Loucy (cell line): Measurements from ENCODE around the gene ZNF831.

Source experiments
- H2AFZ ChIP-seq: fragments of 200-600 bp; sonication (generic); 2 replicates; pipeline ENCODE4 v1.6.0; 2016; ENCODE audit warnings: antibody characterized with exemption, mild to moderate bottlenecking, low read length, moderate library complexity
- H3F3A ChIP-seq: fragments of 200-600 bp; 2 replicates; pipeline ENCODE4 v1.6.0; 2016; ENCODE audit warnings: antibody characterized with exemption, low read depth, mild to moderate bottlenecking
- H3K27me3 ChIP-seq: fragments of 200-600 bp; sonication (generic); 2 replicates; pipeline ENCODE4 v1.6.1; 2014; ENCODE audit warnings: low read length, mild to moderate bottlenecking; ENCODE audit not compliant: insufficient read depth, poor library complexity, severe bottlenecking
- H3K36me3 ChIP-seq: fragments of 200-600 bp; sonication (generic); 2 replicates; pipeline ENCODE4 v1.6.1; 2016; ENCODE audit warnings: low read length; ENCODE audit not compliant: insufficient read depth
- H3K4me1 ChIP-seq: fragments of 200-600 bp; sonication (generic); 2 replicates; pipeline ENCODE4 v1.5.1; 2014; ENCODE audit warnings: low read length, mild to moderate bottlenecking; ENCODE audit not compliant: insufficient read depth, poor library complexity, severe bottlenecking
- H3K4me2 ChIP-seq: fragments of 200-600 bp; sonication (generic); 2 replicates; pipeline ENCODE4 v1.6.0; 2014; ENCODE audit warnings: antibody characterized with exemption, low read length, low read depth, mild to moderate bottlenecking; ENCODE audit not compliant: poor library complexity, severe bottlenecking
- H3K4me3 ChIP-seq: fragments of 200-600 bp; sonication (generic); 2 replicates; pipeline ENCODE4 v1.5.1; 2014; ENCODE audit warnings: low read length, mild to moderate bottlenecking, mixed read lengths; ENCODE audit not compliant: poor library complexity, severe bottlenecking
- H3K79me2 ChIP-seq: fragments of 200-600 bp; sonication (generic); 2 replicates; pipeline ENCODE4 v1.6.1; 2014; ENCODE audit warnings: low read length; ENCODE audit not compliant: insufficient read depth
- H3K9ac ChIP-seq: fragments of 200-600 bp; sonication (generic); 2 replicates; pipeline ENCODE4 v1.6.0; 2014; ENCODE audit warnings: mild to moderate bottlenecking, low read depth, low read length, moderate library complexity; ENCODE audit not compliant: poor library complexity, severe bottlenecking
- H3K9me2 ChIP-seq: fragments of 200-600 bp; sonication (generic); replicated peaks from 2 replicates; pipeline ENCODE4 v1.6.1; 2016; ENCODE audit warnings: low read depth, low read length, mixed read lengths
- H3K9me3 ChIP-seq: fragments of 200-600 bp; sonication (generic); 2 replicates; pipeline ENCODE4 v1.6.1; 2014; ENCODE audit warnings: mild to moderate bottlenecking, antibody characterized with exemption, low read length, low read depth; ENCODE audit not compliant: insufficient read depth
- H4K20me1 ChIP-seq: fragments of 200-600 bp; sonication (generic); 2 replicates; pipeline ENCODE4 v1.6.0; 2014; ENCODE audit warnings: antibody characterized with exemption, low read length, mild to moderate bottlenecking; ENCODE audit not compliant: insufficient read depth, poor library complexity, severe bottlenecking
- CTCF ChIP-seq: fragments of 200-600 bp; sonication (generic); conservative IDR thresholded peaks from 2 replicates; pipeline ENCODE4 v1.5.1; 2014; ENCODE audit warnings: mild to moderate bottlenecking, antibody characterized with exemption, low read length
- EZH2phosphoT487 ChIP-seq: fragments of 200-600 bp; IDR thresholded peaks from 2 replicates; pipeline ENCODE4 v1.6.1; 2018; ENCODE audit warnings: antibody characterized with exemption, mild to moderate bottlenecking, moderate library complexity, borderline replicate concordance

ZNF831 gene

DNA sequence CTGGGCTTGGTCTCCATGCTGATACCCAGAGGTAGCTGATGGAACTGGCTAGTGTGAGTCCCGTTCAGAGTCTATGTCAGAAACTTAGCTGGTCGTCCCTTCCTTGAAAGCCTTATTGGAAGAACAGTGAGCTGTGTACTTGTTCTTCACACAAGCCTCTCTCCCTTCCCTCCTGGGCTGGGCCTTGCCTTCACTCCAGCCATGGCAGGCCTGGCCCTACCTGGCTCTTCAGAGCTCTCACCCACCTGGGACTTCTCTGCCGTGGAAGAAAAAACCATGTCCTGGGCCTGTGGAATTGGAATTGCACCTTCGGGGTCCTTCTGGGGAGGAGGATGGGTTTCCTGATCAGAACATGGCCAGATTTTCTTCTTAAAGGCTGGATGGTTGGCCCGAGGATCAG, 20.3 kb upstream of the ZNF831 start:
- no peak overlapping the region for H3K9ac ChIP-seq
- H3K9me2 ChIP-seq: no peaks in the 10 kb centered on the region
- H3K4me3 ChIP-seq: no peak overlapping the region
- H2AFZ ChIP-seq: no peak overlapping the region
- H3K4me1 ChIP-seq: no peaks in the 10 kb centered on the region
- no peaks in the 10 kb centered on the region for H4K20me1 ChIP-seq
- TF ChIP-seq EZH2phosphoT487 (no peak), CTCF (no peak)
- H3K9me3 ChIP-seq: no peaks in the 10 kb centered on the region
- no peaks in the 10 kb centered on the region for H3K79me2 ChIP-seq
- no peaks in the 10 kb centered on the region for H3K36me3 ChIP-seq
- H3K27me3 ChIP-seq: no peaks in the 10 kb centered on the region
- no peak overlapping the region for H3K4me2 ChIP-seq
- no peaks in the 10 kb centered on the region for H3F3A ChIP-seq

GRCh38 chr20:59144179-59144830, 19.3 kb upstream of the ZNF831 start:
- Histone ChIP-seq H3K4me2 (no peak overlapping the region), H3K27me3 (no peaks in the 10 kb centered on the region), H3K36me3 (no peaks in the 10 kb centered on the region), H3K9ac (no peak overlapping the region), H3K4me3 (no peak overlapping the region), H4K20me1 (no peaks in the 10 kb centered on the region), H3K9me2 (no peaks in the 10 kb centered on the region), H2AFZ (no peak overlapping the region), H3K9me3 (no peaks in the 10 kb centered on the region), H3K4me1 (peaks cover 6% of the 10 kb centered on the region), H3F3A (no peaks in the 10 kb centered on the region), H3K79me2 (no peaks in the 10 kb centered on the region)
- TF ChIP-seq EZH2phosphoT487: no peak
- no peak for TF ChIP-seq CTCF

- H3K9ac ChIP-seq: no peak overlapping the region
- H4K20me1 ChIP-seq: no peaks in the 10 kb centered on the region
- H3K9me2 ChIP-seq: no peaks in the 10 kb centered on the region
- no peaks in the 10 kb centered on the region for H3F3A ChIP-seq
- no peaks in the 10 kb centered on the region for H3K79me2 ChIP-seq
- no peak overlapping the region for H3K4me2 ChIP-seq
- H3K9me3 ChIP-seq: no peaks in the 10 kb centered on the region
- TF ChIP-seq EZH2phosphoT487 (no peak), CTCF (no peak)
- H3K27me3 ChIP-seq: no peaks in the 10 kb centered on the region
- no peak overlapping the region for H3K4me3 ChIP-seq
- no peak overlapping the region for H2AFZ ChIP-seq
- peaks cover 11% of the 10 kb centered on the region for H3K4me1 ChIP-seq
- H3K36me3 ChIP-seq: no peaks in the 10 kb centered on the region
These were observed 18.8 kb upstream of the ZNF831 start for GRCh38 chr20:59144831-59145196.
